GM18511 (cell line): ENCODE results near the gene PTPRCAP.
A peak's percentile ranks its signal among the peaks of the same experiment; 100 is the strongest.
"Not testable (repeated sequence)": the region's sequence is repeated elsewhere in the genome, so short reads cannot be mapped to it uniquely, and the experiment has no call there.

Experiments
- ATAC-seq: cut with Tn5 transposase; IDR thresholded peaks from one replicate; pipeline ENCODE4 v1.9.1; 2021; ENCODE audit warnings: mild to moderate bottlenecking, moderate library complexity; ENCODE audit not compliant: unreplicated experiment

Gene PTPRCAP

GRCh38 chr11:67437082-67437808 is at the start of gene PTPRCAP:
PTPRCAP (minus strand) TSS chr11:67437682; CDS start chr11:67437619, 63 bp downstream.
- ATAC-seq = no peak

- ATAC-seq = no peak
Observed at GRCh38 chr11:67486481-67487195, 49.2 kb upstream of the PTPRCAP start.

GRCh38 chr11:67485873-67486361 is 48.4 kb upstream of the PTPRCAP start:
- ATAC-seq = not testable (repeated sequence)

GRCh38 chr11:67484847-67485311 is 47.4 kb upstream of the PTPRCAP start:
- no peak for ATAC-seq

- ATAC-seq = no peak
Observed at GRCh38 chr11:67483831-67484665, 46.6 kb upstream of the PTPRCAP start.

- peak; percentile 59 for ATAC-seq
Observed at GRCh38 chr11:67482827-67483798, 45.6 kb upstream of the PTPRCAP start, which contains the start of gene AIP. AIP (plus strand) TSS chr11:67483026; CDS start chr11:67483159, 133 bp downstream.

GRCh38 chr11:67482275-67482826 is 44.9 kb upstream of the PTPRCAP start:
- no peak for ATAC-seq

- not testable (repeated sequence) for ATAC-seq
Observed at GRCh38 chr11:67477344-67478050, 40.0 kb upstream of the PTPRCAP start.

- not testable (repeated sequence) for ATAC-seq
Observed at GRCh38 chr11:67476692-67477091, 39.2 kb upstream of the PTPRCAP start.

- no peak for ATAC-seq
Observed at GRCh38 chr11:67472882-67473281, 35.4 kb upstream of the PTPRCAP start.

GRCh38 chr11:67470337-67471002 is 33.0 kb upstream of the PTPRCAP start:
- no peak for ATAC-seq

GRCh38 chr11:67469508-67469811 is 32.0 kb upstream of the PTPRCAP start:
- ATAC-seq = no peak

GRCh38 chr11:67468759-67469507 is 31.5 kb upstream of the PTPRCAP start, which contains the start of gene TMEM134:
TMEM134 (minus strand) TSS chr11:67469251; CDS start chr11:67469192, 59 bp downstream.
- peak; percentile 65 for ATAC-seq

GRCh38 chr11:67468456-67468758 is 30.9 kb upstream of the PTPRCAP start:
- ATAC-seq = peak; percentile 11

GRCh38 chr11:67468056-67468455 is 30.6 kb upstream of the PTPRCAP start:
- no peak for ATAC-seq

- no peak for ATAC-seq
Observed at GRCh38 chr11:67466962-67467771, 29.7 kb upstream of the PTPRCAP start.

- no peak for ATAC-seq
Observed at GRCh38 chr11:67466367-67466766, 28.9 kb upstream of the PTPRCAP start.
